Activated CD4-positive, alpha-beta memory T cell treated with anti-CD3 and anti-CD28 coated beads, Interleukin-2, amount 10 ng/mL, durations not matched to agents 7 days and 5 days (primary cell): ENCODE measurements around the gene KCNMA1. TPM values are rescaled to one million over a fixed set of nuclear protein-coding genes. Genes with fewer than 3 reads are reported as not detected.
"Not testable (repeated sequence)": the region's sequence is repeated elsewhere in the genome, so short reads cannot be mapped to it uniquely, and the experiment has no call there.

Experiments used
- CTCF ChIA-PET: fragments of 350-600 bp; sonication (Branson Sonifier 250); formaldehyde crosslinking; loops from one replicate; lab custom pipeline; 2021; ENCODE audit warnings: antibody characterized with exemption, inconsistent platforms; lab: Charles Lee
- POLR2A ChIA-PET: fragments of 350-600 bp; sonication (Branson Sonifier 250); formaldehyde crosslinking; loops from one replicate; lab custom pipeline; 2021; ENCODE audit warnings: antibody characterized with exemption; lab: Charles Lee
- DNase-seq: peaks from one replicate; pipeline ENCODE4 v3.0.0-alpha.2; 2020
- H3K27ac Mint-ChIP-seq: one replicate; pipeline ENCODE4 v1.8.0; 2021; ENCODE audit warnings: mild to moderate bottlenecking, mixed read lengths
- H3K27me3 Mint-ChIP-seq: one replicate; pipeline ENCODE4 v1.8.0; 2021; ENCODE audit warnings: mixed read lengths
- H3K36me3 Mint-ChIP-seq: one replicate; pipeline ENCODE4 v1.8.0; 2021; ENCODE audit warnings: low read depth, mixed read lengths
- H3K4me1 Mint-ChIP-seq: one replicate; pipeline ENCODE4 v1.8.0; 2021; ENCODE audit warnings: mixed read lengths
- H3K4me3 Mint-ChIP-seq: one replicate; pipeline ENCODE4 v1.8.0; 2021; ENCODE audit warnings: mild to moderate bottlenecking, mixed read lengths
- H3K9me3 Mint-ChIP-seq: one replicate; pipeline ENCODE4 v1.8.0; 2021; ENCODE audit warnings: mixed read lengths
- total RNA-seq, 2 experiments: library from RNA; stranded (reverse); gene quantifications; one replicate each; pipeline ENCODE4 v1.2.3, GENCODE V29; 2021

The KCNMA1 gene
- under 1 TPM; 0.25 to 0.38 TPM for total RNA-seq

DNA sequence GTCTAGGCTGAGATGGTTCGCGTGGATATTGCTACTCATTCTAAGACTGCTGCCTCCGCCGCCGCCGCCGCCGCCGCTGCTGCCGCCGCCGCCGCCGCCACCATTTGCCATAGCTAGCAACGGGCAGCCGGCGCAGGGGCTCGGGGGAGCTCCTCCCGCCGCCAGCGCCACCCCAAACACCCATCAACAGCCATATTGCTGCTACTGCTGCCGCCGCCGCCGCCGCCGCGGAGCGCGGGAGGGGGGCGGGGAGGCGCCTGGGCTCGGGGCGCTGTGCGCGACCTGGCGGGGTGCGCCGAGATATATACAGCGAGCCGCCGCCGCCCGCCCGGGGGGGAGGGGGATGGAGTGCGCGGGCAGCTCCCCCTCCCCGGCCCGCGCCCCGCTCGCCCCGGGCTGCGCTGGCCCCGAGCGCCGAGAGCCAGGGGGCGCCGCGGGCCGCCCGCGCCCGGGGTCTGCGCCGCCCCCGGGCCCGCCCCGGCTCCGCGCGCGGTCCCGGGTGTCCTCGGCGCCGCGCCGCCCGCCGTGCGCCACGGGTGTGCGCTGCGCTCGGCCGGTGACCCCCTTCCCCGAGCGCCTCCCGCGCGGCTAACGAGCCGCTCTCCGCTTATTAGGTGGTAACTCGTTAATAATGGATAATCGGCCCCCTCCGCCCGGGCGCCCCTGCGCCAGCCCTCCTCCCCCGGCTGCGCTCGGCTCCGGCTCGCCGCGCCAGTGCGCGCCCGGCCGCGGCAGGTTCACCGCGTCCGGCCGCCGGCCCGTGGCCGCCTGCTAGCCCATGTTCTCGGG is at the start of gene KCNMA1:
Gene KCNMA1, minus strand, starts transcription at position 277 of the 789 bp plus-strand sequence.
- H3K9me3 Mint-ChIP-seq, result no peaks in the 10 kb centered on the region
- H3K4me1 Mint-ChIP-seq, result no peaks in the 10 kb centered on the region
- H3K27ac Mint-ChIP-seq, result no peak within 1 kb of the TSS
- ChIA-PET CTCF (no interaction called here), POLR2A (no interaction called here)
- peaks cover 68% of the 10 kb centered on the region for H3K27me3 Mint-ChIP-seq
- DNase-seq, result no peak
- H3K36me3 Mint-ChIP-seq, result no peaks in the 10 kb centered on the region
- H3K4me3 Mint-ChIP-seq, result no peak within 1 kb of the TSS

DNA sequence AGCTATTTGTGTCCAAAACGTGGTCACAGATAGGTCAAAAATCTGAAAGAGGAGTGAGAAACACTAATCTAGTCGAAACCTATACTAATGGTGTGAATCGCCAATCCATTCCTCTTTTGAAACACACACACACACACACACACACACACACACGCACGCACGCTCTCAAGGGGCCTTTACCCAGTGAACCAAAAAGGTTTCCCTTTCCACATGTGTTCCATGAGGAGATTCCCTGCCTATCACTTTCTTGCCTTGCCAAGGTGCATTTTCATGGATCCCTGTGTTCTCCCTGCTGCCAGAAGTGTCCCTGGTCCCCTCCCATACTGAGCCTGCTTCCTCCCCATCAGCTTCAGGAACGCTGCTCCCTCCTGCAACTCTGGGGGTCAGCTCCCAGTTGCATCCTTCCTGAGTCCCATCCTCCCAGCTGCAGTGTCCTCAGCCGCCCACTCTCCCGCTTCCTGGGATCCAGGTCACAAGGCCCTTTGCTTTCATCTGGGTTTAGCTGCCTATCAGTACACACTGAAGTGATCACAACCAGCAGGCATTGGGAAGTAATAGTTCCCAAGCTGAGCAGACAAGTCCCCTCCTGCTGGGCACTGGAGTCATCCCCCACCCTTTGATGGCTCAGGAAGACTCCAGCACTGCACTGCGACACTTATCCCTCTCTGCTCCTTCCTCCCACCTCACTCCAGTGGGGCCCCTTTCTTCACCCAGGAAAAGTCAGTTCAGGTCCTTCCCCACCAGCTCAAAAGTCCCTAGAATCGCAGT is 49.2 kb upstream of the KCNMA1 start:
- H3K4me1 Mint-ChIP-seq, result no peaks in the 10 kb centered on the region
- CTCF ChIA-PET, result interaction anchor here (1.2 kb wide), 1 partner anchor 25 kb away, joined by 5 read pairs; no protein-coding TSS in a partner anchor
- no peaks in the 10 kb centered on the region for H3K9me3 Mint-ChIP-seq
- POLR2A ChIA-PET, result no interaction called here
- DNase-seq, result no peak
- H3K36me3 Mint-ChIP-seq, result no peaks in the 10 kb centered on the region
- H3K4me3 Mint-ChIP-seq, result no peak overlapping the region
- H3K27ac Mint-ChIP-seq, result no peak overlapping the region
- H3K27me3 Mint-ChIP-seq, result peaks cover 15% of the 10 kb centered on the region

DNA sequence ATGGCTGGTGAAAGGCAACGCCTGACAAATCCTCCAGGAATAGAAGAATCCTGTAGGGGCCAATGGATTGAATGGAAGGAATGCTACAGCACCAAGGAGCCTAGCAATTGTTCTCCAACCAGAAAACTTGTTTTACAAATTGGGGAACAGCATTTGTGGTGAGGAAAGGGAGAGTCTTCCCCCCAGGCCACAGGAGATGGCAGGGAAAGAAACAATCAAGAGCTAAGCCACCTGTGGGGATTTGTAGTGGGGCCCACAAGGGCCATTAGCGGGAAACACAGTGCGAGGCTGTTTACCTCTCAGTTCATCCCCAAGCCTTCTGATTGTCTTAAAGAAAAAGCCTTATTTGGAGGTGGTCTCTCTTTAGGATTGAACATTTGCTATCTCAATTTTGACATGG is 48.5 kb upstream of the KCNMA1 start:
- ChIA-PET CTCF (no interaction called here), POLR2A (no interaction called here)
- DNase-seq, result no peak
- H3K4me3 Mint-ChIP-seq, result no peak overlapping the region
- H3K36me3 Mint-ChIP-seq, result no peaks in the 10 kb centered on the region
- H3K9me3 Mint-ChIP-seq, result no peaks in the 10 kb centered on the region
- H3K27ac Mint-ChIP-seq, result no peak overlapping the region
- peaks cover 11% of the 10 kb centered on the region for H3K27me3 Mint-ChIP-seq
- no peaks in the 10 kb centered on the region for H3K4me1 Mint-ChIP-seq

DNA sequence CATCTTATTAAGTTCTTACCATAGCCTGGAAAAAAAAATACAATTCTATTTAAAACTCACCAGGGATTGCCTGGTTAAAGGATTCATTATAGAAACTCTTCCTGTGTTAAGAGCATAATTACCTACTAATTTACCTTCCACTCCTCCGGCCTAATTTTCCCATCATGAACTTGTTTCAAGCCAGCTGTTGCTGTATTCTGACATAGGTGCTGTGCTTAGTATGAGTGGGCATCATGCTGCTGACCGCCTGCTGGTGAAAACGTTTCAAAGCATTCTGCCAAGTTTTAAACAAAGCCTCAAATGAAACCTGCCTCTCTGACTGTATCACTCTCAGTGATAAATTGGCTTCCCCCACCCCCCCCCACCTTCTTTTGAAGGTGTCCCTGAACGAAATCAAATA is 47.8 kb upstream of the KCNMA1 start:
- H3K27ac Mint-ChIP-seq, result no peak overlapping the region
- ChIA-PET POLR2A (no interaction called here), CTCF (no interaction called here)
- H3K36me3 Mint-ChIP-seq, result no peaks in the 10 kb centered on the region
- DNase-seq, result no peak
- H3K4me3 Mint-ChIP-seq, result no peak overlapping the region
- H3K27me3 Mint-ChIP-seq, result peaks cover 10% of the 10 kb centered on the region
- H3K4me1 Mint-ChIP-seq, result no peaks in the 10 kb centered on the region
- H3K9me3 Mint-ChIP-seq, result no peaks in the 10 kb centered on the region

DNA sequence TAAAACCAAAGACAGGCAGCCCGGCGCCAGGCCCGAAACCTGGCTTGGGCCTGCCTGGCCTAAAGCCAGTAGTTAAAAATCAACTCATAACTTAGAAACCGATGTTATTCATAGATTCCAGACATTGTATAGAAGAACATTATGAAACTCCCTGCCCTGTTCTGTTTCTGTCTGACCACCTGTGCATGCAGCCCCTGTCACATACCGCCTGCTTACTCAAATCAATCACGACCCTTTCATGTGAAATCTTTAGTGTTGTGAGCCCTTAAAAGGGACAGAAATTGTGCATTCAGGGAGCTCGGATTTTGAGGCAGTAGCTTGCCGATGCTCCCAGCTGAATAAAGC is 45.5 kb upstream of the KCNMA1 start:
- H3K4me3 Mint-ChIP-seq, DNase-seq, H3K27ac Mint-ChIP-seq, H3K4me1 Mint-ChIP-seq, POLR2A ChIA-PET, H3K36me3 Mint-ChIP-seq, H3K9me3 Mint-ChIP-seq, H3K27me3 Mint-ChIP-seq: not testable (repeated sequence)
- CTCF ChIA-PET, result interaction anchor here (1.2 kb wide), 1 partner anchor 28 kb away, joined by 3 read pairs; no protein-coding TSS in a partner anchor

DNA sequence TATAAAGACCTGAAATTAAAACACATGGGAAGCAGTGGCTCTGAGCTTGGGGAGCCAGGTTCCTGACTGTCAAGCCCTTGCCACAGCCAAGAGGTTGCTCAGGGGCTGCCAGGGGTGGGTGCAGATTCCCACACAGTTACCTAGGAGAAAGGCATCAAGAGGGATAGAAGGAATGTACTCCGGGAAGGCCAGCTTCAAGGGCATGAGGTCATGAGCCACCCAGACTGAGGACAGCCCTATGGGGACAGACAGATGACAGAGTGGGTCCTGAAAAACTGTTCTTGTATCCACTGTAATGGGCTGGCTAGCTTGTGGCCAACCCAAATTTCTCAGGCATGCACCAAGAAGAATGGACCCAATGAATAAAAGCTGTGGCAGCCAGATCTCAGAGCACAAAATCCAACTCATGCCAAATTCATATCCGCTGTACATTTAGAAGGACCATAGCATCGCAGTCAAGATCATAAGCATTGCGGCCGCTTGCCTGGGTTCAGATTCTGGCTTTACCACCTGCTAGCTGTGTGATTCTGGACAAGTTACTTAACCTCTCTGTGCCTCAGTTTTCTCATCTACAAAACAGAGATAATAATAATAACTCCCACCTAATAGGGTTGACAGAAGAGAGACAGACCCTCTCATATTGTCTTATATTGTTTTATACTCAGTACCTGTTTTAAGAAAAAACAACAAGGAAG is 44.9 kb upstream of the KCNMA1 start:
- no peaks in the 10 kb centered on the region for H3K4me1 Mint-ChIP-seq
- POLR2A ChIA-PET, result no interaction called here

DNA sequence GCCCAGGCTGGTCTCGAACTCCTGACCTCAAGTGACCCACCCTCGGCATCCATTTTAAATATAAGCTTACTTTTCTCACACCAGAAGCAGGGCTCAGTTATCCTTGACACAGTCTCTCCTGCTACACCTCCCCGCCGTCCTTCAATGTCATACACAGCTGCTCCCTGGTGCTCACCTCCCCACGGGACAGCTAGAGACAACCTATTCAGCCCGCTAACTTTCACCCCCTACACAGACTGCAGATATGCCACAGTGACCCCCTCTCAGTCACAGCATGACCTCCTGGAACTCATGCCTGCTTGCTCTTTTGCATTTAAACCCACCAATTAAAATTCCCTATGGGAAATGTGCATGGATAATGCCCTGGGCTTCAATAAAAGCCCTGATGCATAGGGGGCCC is 44.2 kb upstream of the KCNMA1 start:
- POLR2A ChIA-PET, result no interaction called here
- H3K9me3 Mint-ChIP-seq, result no peaks in the 10 kb centered on the region
- CTCF ChIA-PET, result interaction anchor here (2.8 kb wide), 1 partner anchor 30 kb away, joined by 6 read pairs; no protein-coding TSS in a partner anchor
- H3K4me3 Mint-ChIP-seq, result no peak overlapping the region
- H3K27me3 Mint-ChIP-seq, result peaks cover 4% of the 10 kb centered on the region
- no peak overlapping the region for H3K27ac Mint-ChIP-seq
- H3K4me1 Mint-ChIP-seq, result no peaks in the 10 kb centered on the region
- no peak for DNase-seq
- H3K36me3 Mint-ChIP-seq, result no peaks in the 10 kb centered on the region

More for the DNA sequence above, 44.9 kb upstream of the KCNMA1 start:
- Mint-ChIP-seq H3K36me3 (no peaks in the 10 kb centered on the region), H3K27me3 (peaks cover 5% of the 10 kb centered on the region), H3K4me3 (no peak overlapping the region), H3K27ac (no peak overlapping the region), H3K9me3 (no peaks in the 10 kb centered on the region)
- CTCF ChIA-PET, result interaction anchor here (1.2 to 2.8 kb wide), 2 partner anchors 29 kb away, joined by 3 to 6 read pairs; no protein-coding TSS in a partner anchor
- no peak for DNase-seq

DNA sequence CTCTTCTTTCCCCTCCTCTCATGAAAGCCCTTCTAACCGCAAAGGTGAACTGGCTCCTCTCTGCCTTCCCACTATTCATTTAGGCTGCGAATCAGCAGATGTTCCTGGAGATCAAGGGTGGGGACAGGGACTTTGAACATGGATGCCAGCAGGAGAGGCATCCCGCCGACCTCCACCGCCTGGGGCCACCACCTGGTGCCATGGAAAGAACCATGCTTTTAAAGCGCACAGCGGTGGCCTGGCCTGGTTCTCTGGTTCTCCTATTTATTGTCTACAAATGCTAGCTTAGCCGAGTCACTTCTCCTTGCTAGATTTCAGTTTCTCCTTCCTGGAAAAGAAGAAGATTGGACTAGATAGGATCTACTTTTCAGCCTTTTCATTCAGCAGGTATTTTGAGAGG is 43.2 kb upstream of the KCNMA1 start:
- CTCF ChIA-PET, result interaction anchor here (2.8 kb wide), 1 partner anchor 31 kb away, joined by 6 read pairs; no protein-coding TSS in a partner anchor
- no peak for DNase-seq
- Mint-ChIP-seq H3K4me1 (no peaks in the 10 kb centered on the region), H3K4me3 (no peak overlapping the region), H3K36me3 (no peaks in the 10 kb centered on the region), H3K27ac (no peak overlapping the region), H3K27me3 (peaks cover 6% of the 10 kb centered on the region), H3K9me3 (no peaks in the 10 kb centered on the region)
- POLR2A ChIA-PET, result no interaction called here

DNA sequence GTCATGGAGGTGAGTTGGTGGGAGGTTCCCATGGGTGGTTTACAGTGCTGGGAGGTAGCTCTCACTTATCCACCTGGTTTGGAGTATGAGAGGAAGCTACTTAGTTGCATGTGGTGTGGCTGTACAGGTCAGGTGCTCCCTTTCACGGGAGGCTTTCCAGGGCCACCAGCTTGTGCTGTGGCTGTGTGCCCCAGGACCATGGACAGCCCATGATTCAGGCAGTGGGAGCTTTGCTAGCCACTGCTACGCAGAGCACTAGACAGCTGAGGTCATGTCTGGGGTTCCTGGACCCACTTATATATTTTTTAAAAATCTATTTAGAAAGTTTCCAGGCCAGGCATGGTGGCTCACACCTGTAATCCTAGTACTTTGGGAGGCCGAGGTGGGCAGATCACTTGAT is 42.5 kb upstream of the KCNMA1 start:
- no peaks in the 10 kb centered on the region for H3K4me1 Mint-ChIP-seq
- no peaks in the 10 kb centered on the region for H3K36me3 Mint-ChIP-seq
- no peaks in the 10 kb centered on the region for H3K9me3 Mint-ChIP-seq
- H3K27me3 Mint-ChIP-seq, result peaks cover 7% of the 10 kb centered on the region
- DNase-seq, result no peak
- H3K4me3 Mint-ChIP-seq, result no peak overlapping the region
- ChIA-PET POLR2A (no interaction called here), CTCF (interaction anchor here (2.8 kb wide), 1 partner anchor 32 kb away, joined by 6 read pairs; no protein-coding TSS in a partner anchor)
- no peak overlapping the region for H3K27ac Mint-ChIP-seq

DNA sequence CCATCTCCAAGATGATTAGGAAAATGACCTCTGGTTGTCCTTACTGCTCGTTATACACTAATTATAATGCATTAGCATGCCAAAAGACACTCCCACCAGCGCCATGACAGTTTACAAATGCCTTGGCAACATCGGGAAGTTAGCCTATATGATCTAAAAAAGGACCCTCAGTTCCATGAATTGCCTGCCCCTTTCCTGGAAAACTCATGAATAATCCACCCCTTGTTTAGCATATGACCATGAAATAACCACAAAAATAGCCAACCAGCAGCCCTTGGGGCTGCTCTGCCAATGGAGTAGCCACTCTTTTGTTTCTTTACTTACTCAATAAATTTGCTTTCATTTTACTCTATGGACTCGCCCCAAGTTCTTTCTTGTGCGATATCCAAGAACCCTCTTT is 41.6 kb upstream of the KCNMA1 start:
- Mint-ChIP-seq H3K27ac (no peak overlapping the region), H3K27me3 (peaks cover 8% of the 10 kb centered on the region), H3K4me3 (no peak overlapping the region), H3K9me3 (no peaks in the 10 kb centered on the region), H3K4me1 (no peaks in the 10 kb centered on the region), H3K36me3 (no peaks in the 10 kb centered on the region)
- ChIA-PET POLR2A (no interaction called here), CTCF (no interaction called here)
- DNase-seq, result no peak

DNA sequence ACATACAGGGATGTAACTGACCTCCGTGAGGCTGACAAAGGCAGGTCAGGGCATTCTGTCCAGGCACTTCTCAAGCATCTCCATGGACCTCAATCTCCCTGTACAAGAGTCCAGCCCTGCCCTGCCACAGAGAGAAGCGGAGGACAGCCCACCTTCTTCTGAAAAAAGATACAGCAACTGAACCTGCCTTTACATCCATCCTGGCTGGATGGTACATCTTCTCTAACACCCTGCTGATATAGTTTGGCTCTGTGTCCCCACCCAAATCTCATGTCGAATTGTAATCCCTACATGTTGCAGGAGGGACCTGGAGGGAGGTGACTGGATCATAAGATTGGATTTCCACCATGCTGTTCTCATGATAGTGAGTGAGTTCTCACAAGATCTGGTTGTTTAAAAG is 40.5 kb upstream of the KCNMA1 start:
- no peaks in the 10 kb centered on the region for H3K9me3 Mint-ChIP-seq

DNA sequence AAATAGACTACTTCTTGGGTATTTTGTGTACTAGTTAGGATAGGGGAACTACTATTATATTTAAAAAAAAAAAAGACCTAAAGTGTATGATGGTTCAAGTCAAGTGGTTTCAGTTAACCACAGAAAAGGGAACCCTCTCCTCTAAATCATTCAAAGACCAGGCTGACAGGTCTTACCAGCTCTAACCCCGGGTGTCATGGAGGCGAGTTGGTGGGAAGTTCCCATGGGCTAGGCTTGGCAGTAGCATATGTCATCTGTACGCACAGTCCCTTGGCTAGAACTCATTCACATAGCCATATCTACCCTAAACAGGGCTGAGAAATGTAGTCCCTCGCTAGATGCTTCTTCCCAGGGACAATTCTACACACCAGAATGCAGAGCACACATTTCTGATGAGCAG is 37.7 kb upstream of the KCNMA1 start:
- POLR2A ChIA-PET, result no interaction called here
- CTCF ChIA-PET, result no interaction called here

More for the DNA sequence above, 40.5 kb upstream of the KCNMA1 start:
- H3K27ac Mint-ChIP-seq, result no peak overlapping the region
- DNase-seq, result no peak
- ChIA-PET POLR2A (no interaction called here), CTCF (no interaction called here)
- peaks cover 13% of the 10 kb centered on the region for H3K27me3 Mint-ChIP-seq
- H3K4me1 Mint-ChIP-seq, result no peaks in the 10 kb centered on the region
- H3K36me3 Mint-ChIP-seq, result no peaks in the 10 kb centered on the region
- no peak overlapping the region for H3K4me3 Mint-ChIP-seq

More for the DNA sequence above, 37.7 kb upstream of the KCNMA1 start:
- H3K4me1 Mint-ChIP-seq, result no peaks in the 10 kb centered on the region
- peaks cover 12% of the 10 kb centered on the region for H3K27me3 Mint-ChIP-seq
- H3K36me3 Mint-ChIP-seq, result no peaks in the 10 kb centered on the region
- no peaks in the 10 kb centered on the region for H3K9me3 Mint-ChIP-seq
- H3K4me3 Mint-ChIP-seq, result no peak overlapping the region
- DNase-seq, result no peak
- H3K27ac Mint-ChIP-seq, result no peak overlapping the region
